Measurements from ENCODE around the gene EPOP.

EPOP gene

DNA sequence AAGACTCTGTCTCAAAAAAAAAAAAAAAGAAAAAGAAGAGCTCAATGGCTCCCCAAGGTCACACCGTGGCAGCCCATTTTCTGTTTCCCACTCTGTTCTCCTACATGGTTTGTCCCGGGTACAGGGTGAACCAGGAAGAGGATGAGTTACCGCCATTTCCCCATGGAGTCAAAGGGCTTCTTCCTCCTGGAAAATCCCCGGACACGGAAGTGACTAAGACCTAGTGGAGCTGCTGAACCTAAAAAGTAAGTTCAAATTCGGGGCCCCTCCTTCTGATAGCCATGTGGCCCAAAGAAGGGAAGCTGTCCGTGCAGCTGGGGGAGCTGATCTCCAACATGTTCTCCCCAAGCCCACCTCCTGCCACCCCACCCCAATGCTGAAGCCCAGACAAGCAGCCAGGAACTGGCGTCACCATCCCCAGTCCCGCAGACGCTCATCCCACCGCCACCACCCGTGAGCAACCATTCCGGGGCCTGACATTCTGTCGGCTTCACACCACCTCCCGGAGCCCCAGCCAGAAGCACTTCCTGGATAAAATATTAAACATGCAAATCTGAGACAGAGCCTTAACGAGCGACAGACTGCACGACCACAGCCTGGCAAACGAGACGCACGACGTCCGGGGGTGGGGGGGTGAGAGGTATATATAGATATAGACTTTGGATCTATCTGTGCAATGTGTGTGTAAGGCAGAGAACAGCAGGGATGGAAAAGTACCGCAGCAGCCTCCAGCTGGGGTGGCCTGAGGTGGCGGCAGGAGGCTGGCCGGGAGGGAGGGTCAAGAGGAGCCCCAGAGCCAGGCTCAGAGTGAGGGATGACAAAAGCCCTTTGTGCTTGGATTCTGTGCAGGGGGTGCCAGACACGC is 17.6 kb downstream of the EPOP start:
- Histone ChIP-seq H3K4me3 (ENCODE audit: low read length) (peak overlapping the region; percentile 84), H3K79me2 (ENCODE audit: control insufficient read depth, low read length) (0 out of 2 replicates have a peak, but pooled peaks cover 5% of the 10 kb centered on the region), H3K4me2 (ENCODE audit: low read length) (peak overlapping the region; percentile 89), H3K9me2 (replicated peaks; ENCODE audit: control insufficient read depth, low read length) (no peaks in the 10 kb centered on the region), H3K36me3 (ENCODE audit: control insufficient read depth, low read length) (no peaks in the 10 kb centered on the region), H4K20me1 (ENCODE audit: control insufficient read depth, insufficient read depth, low read depth, low read length) (no peaks in the 10 kb centered on the region), H3K27ac (ENCODE audit: low read depth, low read length) (peak overlapping the region; percentile 88), H3K9me3 (ENCODE audit: control insufficient read depth, insufficient read depth, low read length) (no peaks in the 10 kb centered on the region), H3K27me3 (ENCODE audit: control insufficient read depth, low read length) (no peaks in the 10 kb centered on the region), H3K4me1 (ENCODE audit: control insufficient read depth, low read length) (peaks cover 70% of the 10 kb centered on the region), H3F3A (ENCODE audit: control insufficient read depth, insufficient read depth) (peaks cover 2% of the 10 kb centered on the region; the same call in 1 of the 2 replicates)
- TF ChIP-seq, protein P1, sequence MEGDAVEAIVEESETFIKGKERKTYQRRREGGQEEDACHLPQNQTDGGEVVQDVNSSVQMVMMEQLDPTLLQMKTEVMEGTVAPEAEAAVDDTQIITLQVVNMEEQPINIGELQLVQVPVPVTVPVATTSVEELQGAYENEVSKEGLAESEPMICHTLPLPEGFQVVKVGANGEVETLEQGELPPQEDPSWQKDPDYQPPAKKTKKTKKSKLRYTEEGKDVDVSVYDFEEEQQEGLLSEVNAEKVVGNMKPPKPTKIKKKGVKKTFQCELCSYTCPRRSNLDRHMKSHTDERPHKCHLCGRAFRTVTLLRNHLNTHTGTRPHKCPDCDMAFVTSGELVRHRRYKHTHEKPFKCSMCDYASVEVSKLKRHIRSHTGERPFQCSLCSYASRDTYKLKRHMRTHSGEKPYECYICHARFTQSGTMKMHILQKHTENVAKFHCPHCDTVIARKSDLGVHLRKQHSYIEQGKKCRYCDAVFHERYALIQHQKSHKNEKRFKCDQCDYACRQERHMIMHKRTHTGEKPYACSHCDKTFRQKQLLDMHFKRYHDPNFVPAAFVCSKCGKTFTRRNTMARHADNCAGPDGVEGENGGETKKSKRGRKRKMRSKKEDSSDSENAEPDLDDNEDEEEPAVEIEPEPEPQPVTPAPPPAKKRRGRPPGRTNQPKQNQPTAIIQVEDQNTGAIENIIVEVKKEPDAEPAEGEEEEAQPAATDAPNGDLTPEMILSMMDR (IDR thresholded peaks at IDR 0.05; ENCODE audit: low read depth, low read length, poor library complexity, severe bottlenecking): no peak
- TF ChIP-seq EZH2phosphoT487 (IDR thresholded peaks at IDR 0.05; ENCODE audit: borderline replicate concordance, low read length): no peak

DNA sequence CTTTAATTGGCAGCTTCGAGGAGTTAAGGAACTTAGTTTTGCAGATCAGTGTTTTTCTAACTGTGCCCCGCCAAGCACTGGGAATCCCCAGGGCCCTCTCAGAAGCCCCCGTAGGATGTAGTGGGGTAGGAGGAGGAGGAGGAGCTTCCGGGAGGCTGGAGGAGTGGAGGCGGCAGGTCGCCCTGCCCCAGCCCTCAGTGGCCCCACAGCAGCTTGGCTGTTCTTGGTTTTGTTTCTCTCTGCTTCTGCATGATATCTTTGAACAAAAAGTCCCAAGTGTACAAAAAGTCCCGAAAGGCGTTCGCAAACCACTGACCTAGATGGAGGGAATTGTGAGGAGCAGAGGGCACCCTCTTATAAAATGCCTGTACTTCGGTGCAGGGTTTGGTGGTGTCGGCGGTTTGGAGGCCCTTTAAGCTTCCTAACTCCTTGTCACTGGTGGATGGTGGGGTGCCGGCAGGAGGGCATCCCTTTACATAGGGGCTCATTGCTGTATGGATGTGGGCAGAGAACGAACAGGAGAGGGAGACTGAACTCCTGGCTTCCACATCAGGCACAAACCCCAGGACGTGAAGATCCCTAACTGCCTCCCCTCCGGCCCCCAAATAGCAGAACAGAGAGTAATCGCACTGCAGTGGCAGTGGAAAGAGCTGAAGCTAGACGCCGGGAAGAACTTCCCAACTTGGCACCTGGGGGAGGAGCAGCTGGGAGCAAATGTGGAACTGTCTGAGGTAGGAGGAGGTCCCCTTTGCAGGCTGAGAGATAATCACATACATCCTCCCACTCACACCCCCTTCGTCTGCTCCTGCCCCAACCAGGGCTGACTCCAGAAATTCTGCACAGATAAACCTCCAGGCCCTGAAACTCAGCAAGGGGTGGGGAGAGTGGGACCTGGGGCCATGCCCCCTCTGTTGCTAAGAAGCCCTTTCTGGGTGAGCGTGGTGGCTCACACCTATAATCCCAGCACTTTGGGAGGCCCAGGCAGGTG is 20.1 kb downstream of the EPOP start:
- H3K4me2 ChIP-seq (ENCODE audit: low read length): peak overlapping the region; percentile 69
- H3K27me3 ChIP-seq (ENCODE audit: control insufficient read depth, low read length): no peaks in the 10 kb centered on the region
- no peaks in the 10 kb centered on the region for H3K9me3 ChIP-seq (ENCODE audit: control insufficient read depth, insufficient read depth, low read length)
- no peaks in the 10 kb centered on the region for H4K20me1 ChIP-seq (ENCODE audit: control insufficient read depth, insufficient read depth, low read depth, low read length)
- H3K36me3 ChIP-seq (ENCODE audit: control insufficient read depth, low read length): no peaks in the 10 kb centered on the region
- 0 out of 2 replicates have a peak, but pooled peaks cover 5% of the 10 kb centered on the region for H3K79me2 ChIP-seq (ENCODE audit: control insufficient read depth, low read length)
- H3K27ac ChIP-seq (ENCODE audit: low read depth, low read length): peak overlapping the region; percentile 64
- H3K9me2 ChIP-seq (replicated peaks; ENCODE audit: control insufficient read depth, low read length): no peaks in the 10 kb centered on the region
- peaks cover 90% of the 10 kb centered on the region for H3K4me1 ChIP-seq (ENCODE audit: control insufficient read depth, low read length)
- TF ChIP-seq, protein P1 (IDR thresholded peaks at IDR 0.05; ENCODE audit: low read depth, low read length, poor library complexity, severe bottlenecking): no peak
- TF ChIP-seq EZH2phosphoT487 (IDR thresholded peaks at IDR 0.05; ENCODE audit: borderline replicate concordance, low read length): no peak
- H3F3A ChIP-seq (ENCODE audit: control insufficient read depth, insufficient read depth): peaks cover 6% of the 10 kb centered on the region; the same call in 1 of the 2 replicates
- peak overlapping the region; percentile 60 for H3K4me3 ChIP-seq (ENCODE audit: low read length)

DNA sequence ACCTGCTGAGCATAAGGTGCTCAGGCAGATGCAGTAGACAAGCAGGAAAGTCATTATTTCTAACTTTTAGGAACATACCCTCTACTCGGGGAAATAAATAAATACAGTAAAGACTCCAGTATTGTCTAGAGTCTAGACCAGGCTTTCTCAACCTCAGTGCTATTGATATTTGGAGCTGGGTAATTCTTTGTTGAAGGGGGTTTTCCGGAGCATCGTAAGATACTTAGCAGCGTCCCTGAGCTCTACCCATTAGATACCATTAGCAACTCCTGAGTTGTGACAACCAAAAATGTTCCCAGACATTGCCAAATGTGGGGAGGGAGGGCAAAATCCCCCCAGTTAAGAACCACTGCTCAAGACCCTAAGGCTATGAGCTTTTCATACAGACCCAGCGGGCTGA is 21.1 kb downstream of the EPOP start:
- H4K20me1 ChIP-seq (ENCODE audit: control insufficient read depth, insufficient read depth, low read depth, low read length): no peaks in the 10 kb centered on the region
- H3K4me3 ChIP-seq (ENCODE audit: low read length): peak overlapping the region; percentile 60
- H3K36me3 ChIP-seq (ENCODE audit: control insufficient read depth, low read length): no peaks in the 10 kb centered on the region
- no peaks in the 10 kb centered on the region for H3K9me2 ChIP-seq (replicated peaks; ENCODE audit: control insufficient read depth, low read length)
- no peaks in the 10 kb centered on the region for H3K9me3 ChIP-seq (ENCODE audit: control insufficient read depth, insufficient read depth, low read length)
- H3K79me2 ChIP-seq (ENCODE audit: control insufficient read depth, low read length): 0 out of 2 replicates have a peak, but pooled peaks cover 5% of the 10 kb centered on the region
- H3K4me2 ChIP-seq (ENCODE audit: low read length): peak overlapping the region; percentile 69
- H3K27ac ChIP-seq (ENCODE audit: low read depth, low read length): peak overlapping the region; percentile 64
- H3K27me3 ChIP-seq (ENCODE audit: control insufficient read depth, low read length): no peaks in the 10 kb centered on the region
- H3F3A ChIP-seq (ENCODE audit: control insufficient read depth, insufficient read depth): peaks cover 9% of the 10 kb centered on the region
- peaks cover 83% of the 10 kb centered on the region for H3K4me1 ChIP-seq (ENCODE audit: control insufficient read depth, low read length)
- TF ChIP-seq, protein P1 (IDR thresholded peaks at IDR 0.05; ENCODE audit: low read depth, low read length, poor library complexity, severe bottlenecking): no peak
- TF ChIP-seq EZH2phosphoT487 (IDR thresholded peaks at IDR 0.05; ENCODE audit: borderline replicate concordance, low read length): no peak
